Activated naive CD4-positive, alpha-beta T cell treated with anti-CD3 and anti-CD28 coated beads, Interleukin-2, amount 50 U/mL, for 24 hours (primary cell): Measurements from ENCODE around the gene PODXL2.
"Not testable (repeated sequence)": the region's sequence is repeated elsewhere in the genome, so short reads cannot be mapped to it uniquely, and the experiment has no call there.

Source experiments
- H3K27ac Mint-ChIP-seq: one replicate; pipeline ENCODE4 v1.8.0; 2021; ENCODE audit warnings: mild to moderate bottlenecking, mixed read lengths
- H3K27me3 Mint-ChIP-seq: one replicate; pipeline ENCODE4 v1.8.0; 2021; ENCODE audit warnings: mixed read lengths
- H3K36me3 Mint-ChIP-seq: one replicate; pipeline ENCODE4 v1.8.0; 2021; ENCODE audit warnings: mixed read lengths
- H3K4me1 Mint-ChIP-seq: one replicate; pipeline ENCODE4 v1.8.0; 2021; ENCODE audit warnings: mixed read lengths
- H3K4me3 Mint-ChIP-seq: one replicate; pipeline ENCODE4 v1.8.0; 2021; ENCODE audit warnings: mild to moderate bottlenecking, mixed read lengths
- H3K9me3 Mint-ChIP-seq: one replicate; pipeline ENCODE4 v1.8.0; 2021; ENCODE audit warnings: mixed read lengths

The PODXL2 gene

DNA sequence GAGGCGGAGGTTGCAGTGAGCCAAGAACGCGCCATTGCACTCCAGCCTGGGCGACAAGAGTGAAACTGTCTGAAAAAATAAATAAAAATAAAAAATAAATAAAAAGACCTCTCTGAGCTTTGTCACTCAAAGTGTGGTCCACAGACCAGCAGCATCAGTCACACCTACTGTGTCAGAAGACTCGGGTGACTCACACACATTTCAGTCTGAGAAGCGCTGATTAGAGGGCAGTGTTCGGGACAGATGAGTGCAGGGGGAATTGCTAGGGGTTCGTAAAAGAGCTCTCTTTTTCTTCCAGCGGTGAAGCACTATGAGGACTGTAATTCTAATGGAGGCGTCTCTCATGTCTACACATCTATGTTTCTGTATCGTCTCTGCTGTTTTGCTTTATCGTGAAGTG, 5.7 kb downstream of the PODXL2 start:
- no peak overlapping the region for H3K4me3 Mint-ChIP-seq
- no peaks in the 10 kb centered on the region for H3K9me3 Mint-ChIP-seq
- peaks cover 2% of the 10 kb centered on the region for H3K36me3 Mint-ChIP-seq
- peaks cover 25% of the 10 kb centered on the region for H3K4me1 Mint-ChIP-seq
- no peak overlapping the region for H3K27ac Mint-ChIP-seq
- H3K27me3 Mint-ChIP-seq: peaks cover 11% of the 10 kb centered on the region

DNA sequence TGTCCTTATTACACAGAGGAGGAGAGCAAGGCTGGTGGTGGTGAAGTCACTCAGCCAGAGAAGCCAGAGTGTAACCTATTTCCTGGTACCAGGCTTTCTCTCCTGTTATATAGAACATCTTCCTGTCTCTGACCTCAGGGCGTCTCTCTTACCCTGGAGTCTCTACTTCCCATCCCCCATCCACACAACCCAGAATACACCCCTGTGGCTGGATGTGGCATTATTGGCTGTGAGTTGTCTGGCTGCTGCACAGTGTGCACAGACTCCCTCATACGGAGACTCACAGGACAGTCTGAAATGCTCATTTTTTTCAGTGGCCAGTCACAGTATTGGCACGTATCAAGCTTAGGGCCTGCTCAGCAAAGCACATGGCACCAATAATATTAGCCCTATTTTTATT, 8.6 kb downstream of the PODXL2 start:
- Mint-ChIP-seq H3K9me3 (no peaks in the 10 kb centered on the region), H3K36me3 (peaks cover 2% of the 10 kb centered on the region), H3K27me3 (peaks cover 4% of the 10 kb centered on the region), H3K27ac (no peak overlapping the region), H3K4me3 (no peak overlapping the region), H3K4me1 (peaks cover 9% of the 10 kb centered on the region)

DNA sequence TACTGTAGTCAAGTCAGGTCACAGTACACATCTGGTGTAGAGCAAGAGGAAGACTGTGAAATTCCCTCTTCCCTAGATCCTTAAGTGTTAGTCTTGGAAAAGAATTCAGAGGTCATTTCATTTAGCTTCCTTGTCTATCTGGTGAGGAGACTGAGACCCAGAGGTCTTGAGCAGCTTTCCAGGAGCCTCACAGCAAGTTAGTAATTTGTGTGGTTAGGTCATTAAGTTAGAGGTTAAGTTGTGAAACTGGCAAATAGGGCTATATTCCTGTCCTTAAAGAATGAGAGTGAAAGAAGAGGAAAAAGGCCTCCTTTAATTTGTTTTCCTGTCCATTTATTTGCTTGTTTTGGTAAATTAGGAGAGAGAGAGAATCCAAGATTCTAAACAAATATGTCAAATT, 9.0 kb downstream of the PODXL2 start:
- Mint-ChIP-seq H3K27ac (no peak overlapping the region), H3K27me3 (peaks cover 4% of the 10 kb centered on the region), H3K4me3 (no peak overlapping the region), H3K4me1 (peaks cover 9% of the 10 kb centered on the region), H3K36me3 (peaks cover 2% of the 10 kb centered on the region), H3K9me3 (no peaks in the 10 kb centered on the region)

DNA sequence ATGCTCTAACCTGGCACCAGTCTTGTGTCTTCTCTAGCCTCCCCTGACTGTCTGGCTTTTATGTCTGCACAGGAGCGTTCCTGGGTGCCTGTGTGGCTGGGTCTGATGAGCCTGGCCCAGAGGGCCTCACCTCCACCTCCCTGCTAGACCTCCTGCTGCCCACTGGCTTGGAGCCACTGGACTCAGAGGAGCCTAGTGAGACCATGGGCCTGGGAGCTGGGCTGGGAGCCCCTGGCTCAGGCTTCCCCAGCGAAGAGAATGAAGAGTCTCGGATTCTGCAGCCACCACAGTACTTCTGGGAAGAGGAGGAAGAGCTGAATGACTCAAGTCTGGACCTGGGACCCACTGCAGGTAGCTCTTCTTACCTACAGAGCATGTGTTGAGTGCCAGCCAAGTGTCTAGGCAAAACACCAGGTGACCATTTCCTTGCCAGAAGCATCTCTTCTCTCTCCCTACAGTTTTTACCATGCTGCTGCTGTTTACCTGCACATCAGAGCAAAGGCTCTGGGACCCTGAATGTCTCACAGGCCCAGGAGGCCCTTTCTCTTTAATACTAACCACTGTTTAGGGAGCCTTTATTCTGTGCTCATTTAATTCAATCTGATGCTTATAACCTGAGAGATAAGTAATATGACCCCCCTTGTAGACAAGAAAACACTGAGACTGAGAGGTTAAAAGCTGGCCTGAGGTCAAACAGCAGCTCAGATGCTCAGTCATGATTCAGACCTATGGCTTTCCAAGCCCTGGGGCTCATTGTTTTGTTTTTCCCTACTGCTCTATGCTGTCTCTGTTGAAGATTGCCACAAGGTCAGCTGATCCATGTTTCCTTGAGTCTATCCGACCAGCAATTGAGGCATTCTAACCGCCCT, 10.4 kb downstream of the PODXL2 start:
- no peaks in the 10 kb centered on the region for H3K36me3 Mint-ChIP-seq
- no peak overlapping the region for H3K27ac Mint-ChIP-seq
- peaks cover 9% of the 10 kb centered on the region for H3K4me1 Mint-ChIP-seq
- H3K27me3 Mint-ChIP-seq: no peaks in the 10 kb centered on the region
- no peak overlapping the region for H3K4me3 Mint-ChIP-seq
- no peaks in the 10 kb centered on the region for H3K9me3 Mint-ChIP-seq

DNA sequence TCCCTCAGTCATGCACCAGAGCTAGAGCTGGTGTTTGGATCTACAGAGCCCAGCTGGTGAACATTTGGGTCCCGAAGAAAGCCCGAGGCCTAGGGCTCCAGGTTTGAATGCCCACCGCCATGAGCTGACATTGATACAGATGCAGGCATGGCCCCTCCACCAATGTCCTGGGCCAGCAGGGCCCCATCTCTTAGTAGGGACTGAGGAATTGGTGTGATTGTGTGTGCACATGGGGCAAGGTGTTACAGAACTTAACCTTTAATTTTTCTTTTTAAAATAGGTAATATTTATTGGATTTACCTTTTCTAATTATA, 11.0 kb downstream of the PODXL2 start:
- no peaks in the 10 kb centered on the region for H3K27me3 Mint-ChIP-seq
- H3K4me1 Mint-ChIP-seq: peaks cover 9% of the 10 kb centered on the region
- no peak overlapping the region for H3K4me3 Mint-ChIP-seq
- no peaks in the 10 kb centered on the region for H3K9me3 Mint-ChIP-seq
- H3K36me3 Mint-ChIP-seq: no peaks in the 10 kb centered on the region
- H3K27ac Mint-ChIP-seq: no peak overlapping the region

DNA sequence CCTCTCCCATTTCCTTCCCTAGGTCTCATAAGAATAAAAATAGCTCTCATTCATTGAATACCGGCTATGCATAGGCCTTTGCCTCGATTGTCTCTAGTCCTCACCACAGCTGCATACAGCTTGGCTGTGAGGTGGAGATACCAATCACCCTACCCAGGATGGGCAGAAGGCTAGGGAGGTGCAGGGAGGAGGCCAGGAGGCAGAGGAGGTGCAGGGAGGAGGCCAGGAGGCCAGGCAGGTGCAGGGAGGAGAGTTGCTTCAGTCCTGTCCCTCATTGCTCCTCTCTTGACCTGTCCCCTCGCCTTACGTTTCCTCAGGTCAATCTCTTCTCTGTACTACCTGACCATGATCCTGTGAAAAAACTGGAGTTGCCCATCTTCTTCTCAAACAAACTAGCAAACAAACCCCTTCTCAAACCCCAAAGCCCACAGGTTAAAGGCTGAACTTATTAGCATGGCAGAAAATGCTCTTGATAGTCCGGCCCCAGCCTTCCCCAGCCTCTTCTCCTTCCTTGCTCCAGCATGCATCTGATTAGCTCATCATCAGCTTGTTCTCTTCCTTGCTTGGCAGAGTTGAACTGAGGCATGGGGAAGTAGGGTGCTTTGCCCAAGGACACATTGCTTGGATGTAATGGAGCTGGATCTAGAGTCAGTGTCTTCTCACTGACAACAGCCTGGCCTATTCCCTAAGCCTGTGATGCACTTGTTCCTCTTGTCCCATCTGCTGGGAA, 15.8 kb downstream of the PODXL2 start:
- Mint-ChIP-seq H3K9me3 (no peaks in the 10 kb centered on the region), H3K4me3 (no peak overlapping the region), H3K27me3 (no peaks in the 10 kb centered on the region), H3K4me1 (no peaks in the 10 kb centered on the region), H3K27ac (no peak overlapping the region), H3K36me3 (no peaks in the 10 kb centered on the region)

DNA sequence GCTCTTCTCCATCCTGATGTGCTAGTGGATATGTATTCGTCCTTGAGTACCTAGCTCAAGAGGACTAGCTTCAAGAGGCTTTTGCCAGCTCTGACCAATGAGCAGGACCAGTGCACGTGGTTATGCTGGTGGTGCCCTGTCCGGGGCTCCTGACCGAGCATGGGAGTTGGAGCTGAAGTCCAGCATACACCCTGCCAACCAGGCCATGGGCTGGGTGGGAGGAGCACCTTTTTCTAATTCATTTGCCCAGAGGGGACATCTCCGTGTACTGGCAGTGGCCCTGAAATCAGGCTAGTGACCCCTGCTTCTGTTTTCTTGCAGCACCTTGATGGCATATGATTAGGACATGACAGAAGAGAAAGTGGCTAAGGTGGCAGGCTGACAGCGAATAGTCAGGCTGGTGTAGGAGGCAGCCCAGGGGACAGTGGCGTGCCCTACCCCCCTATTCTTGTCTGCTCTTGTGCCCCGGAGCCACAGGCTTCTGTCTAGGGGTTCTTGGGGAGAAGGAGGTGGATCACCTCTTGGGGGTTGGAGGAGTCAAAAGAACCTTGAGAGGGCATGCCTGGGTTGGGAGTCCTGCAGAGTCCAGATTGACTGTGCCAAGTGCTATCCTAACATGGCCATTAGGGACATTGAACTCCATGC, 16.5 kb downstream of the PODXL2 start:
- no peaks in the 10 kb centered on the region for H3K4me1 Mint-ChIP-seq
- no peaks in the 10 kb centered on the region for H3K9me3 Mint-ChIP-seq
- H3K27ac Mint-ChIP-seq: no peak overlapping the region
- H3K4me3 Mint-ChIP-seq: no peak overlapping the region
- no peaks in the 10 kb centered on the region for H3K36me3 Mint-ChIP-seq
- no peaks in the 10 kb centered on the region for H3K27me3 Mint-ChIP-seq

DNA sequence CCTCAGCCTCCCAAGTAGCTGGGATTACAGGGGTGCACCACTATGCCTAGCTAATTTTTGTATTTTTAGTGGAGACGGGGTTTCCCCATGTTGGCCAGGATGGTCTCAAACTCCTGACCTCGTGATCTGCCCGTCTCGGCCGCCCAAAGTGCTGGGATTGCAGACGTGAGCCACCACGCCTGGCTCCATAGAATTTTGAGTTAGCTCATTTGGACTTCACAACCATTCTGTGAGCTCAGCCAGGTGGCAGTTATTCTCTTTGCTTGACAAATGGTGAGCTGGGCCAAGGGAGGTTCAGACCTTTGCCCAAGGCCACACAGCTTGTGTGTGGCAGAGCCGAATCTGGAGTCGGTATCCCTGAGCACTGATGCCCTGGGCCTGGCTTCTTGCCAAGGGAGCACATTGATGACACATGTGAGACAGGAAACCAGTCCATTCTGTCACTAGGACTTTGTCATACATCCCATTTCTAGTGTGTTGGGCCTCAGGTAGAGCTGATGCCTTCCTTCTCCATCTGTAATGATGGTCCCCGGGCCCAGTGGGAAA, 17.6 kb downstream of the PODXL2 start:
- no peaks in the 10 kb centered on the region for H3K4me1 Mint-ChIP-seq
- no peaks in the 10 kb centered on the region for H3K36me3 Mint-ChIP-seq
- no peak overlapping the region for H3K27ac Mint-ChIP-seq
- H3K9me3 Mint-ChIP-seq: no peaks in the 10 kb centered on the region
- no peaks in the 10 kb centered on the region for H3K27me3 Mint-ChIP-seq
- no peak overlapping the region for H3K4me3 Mint-ChIP-seq

DNA sequence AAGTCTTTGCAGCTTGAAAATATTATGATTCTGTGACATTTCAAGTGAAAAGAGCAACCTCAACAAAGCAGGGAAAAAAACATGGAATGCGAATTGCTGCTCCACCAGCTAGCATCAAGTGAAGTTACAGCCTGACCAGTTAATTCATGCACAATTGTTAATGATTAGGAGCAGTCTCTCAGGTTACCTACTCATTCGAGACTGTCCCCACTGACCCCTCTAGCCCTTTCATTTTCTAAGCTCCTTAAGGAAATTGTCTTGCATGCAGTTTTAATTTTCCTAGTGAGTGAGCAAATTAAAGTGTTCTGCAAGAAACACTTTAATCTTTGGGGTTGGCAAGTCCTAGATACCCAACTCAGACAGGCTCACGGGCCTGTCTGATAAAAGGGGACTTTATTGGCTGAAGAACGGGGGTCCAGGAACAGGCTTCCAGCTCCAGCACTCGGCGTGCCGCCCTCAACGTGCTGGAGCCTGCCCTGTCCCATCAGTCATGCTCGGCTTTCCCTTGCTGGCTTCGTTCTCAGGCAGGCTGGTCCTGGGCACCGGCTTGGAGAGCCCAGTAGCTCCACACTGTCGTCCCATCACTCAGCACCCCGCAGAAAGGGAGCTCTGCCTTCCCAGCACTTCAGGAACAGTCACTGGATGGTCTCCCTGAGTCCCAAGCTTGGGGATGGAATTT, 18.3 kb downstream of the PODXL2 start:
- no peaks in the 10 kb centered on the region for H3K27me3 Mint-ChIP-seq
- no peaks in the 10 kb centered on the region for H3K36me3 Mint-ChIP-seq
- H3K4me1 Mint-ChIP-seq: no peaks in the 10 kb centered on the region
- no peak overlapping the region for H3K27ac Mint-ChIP-seq
- no peaks in the 10 kb centered on the region for H3K9me3 Mint-ChIP-seq
- H3K4me3 Mint-ChIP-seq: no peak overlapping the region

DNA sequence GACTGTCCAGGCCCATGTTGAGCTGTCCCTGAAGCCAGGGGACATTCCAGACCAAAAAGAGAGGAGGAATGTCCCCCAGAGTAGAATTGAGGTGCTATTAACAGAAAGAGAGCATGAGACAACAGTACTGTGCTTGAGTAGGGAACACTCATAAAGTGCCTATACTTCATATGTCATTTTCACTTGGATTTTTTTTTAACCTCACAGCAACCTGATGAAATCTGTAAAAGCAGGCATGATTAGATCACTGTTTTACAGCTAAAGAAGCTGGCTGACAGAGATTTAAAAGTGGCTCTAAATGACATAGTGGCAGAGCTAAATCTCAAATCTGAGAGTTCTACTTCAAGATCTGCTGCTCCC, 18.8 kb downstream of the PODXL2 start:
- Mint-ChIP-seq H3K27me3 (no peaks in the 10 kb centered on the region), H3K4me3 (no peak overlapping the region), H3K36me3 (no peaks in the 10 kb centered on the region), H3K4me1 (no peaks in the 10 kb centered on the region), H3K27ac (no peak overlapping the region), H3K9me3 (no peaks in the 10 kb centered on the region)

DNA sequence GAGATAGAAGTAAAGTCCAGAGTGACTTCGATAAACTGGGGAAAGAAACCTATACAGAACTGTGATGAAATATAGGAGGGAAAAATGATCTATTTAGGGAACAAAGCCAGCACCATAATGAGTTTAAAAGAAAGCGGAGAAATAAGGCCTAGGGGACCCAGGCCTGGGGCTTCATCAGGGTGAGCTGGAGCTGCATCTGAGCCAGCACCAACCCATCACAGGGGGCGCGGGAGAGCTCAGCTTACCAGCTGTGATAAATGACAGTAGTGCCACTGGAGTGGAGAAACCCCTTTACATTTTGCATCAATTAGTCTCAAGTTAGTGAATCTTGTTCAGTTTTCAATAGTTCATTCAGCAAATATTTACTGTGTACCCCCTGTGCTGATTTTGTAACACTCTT, 21.3 kb downstream of the PODXL2 start:
- Mint-ChIP-seq H3K9me3 (no peaks in the 10 kb centered on the region), H3K27me3 (no peaks in the 10 kb centered on the region), H3K4me1 (no peaks in the 10 kb centered on the region), H3K36me3 (no peaks in the 10 kb centered on the region), H3K27ac (no peak overlapping the region), H3K4me3 (no peak overlapping the region)

DNA sequence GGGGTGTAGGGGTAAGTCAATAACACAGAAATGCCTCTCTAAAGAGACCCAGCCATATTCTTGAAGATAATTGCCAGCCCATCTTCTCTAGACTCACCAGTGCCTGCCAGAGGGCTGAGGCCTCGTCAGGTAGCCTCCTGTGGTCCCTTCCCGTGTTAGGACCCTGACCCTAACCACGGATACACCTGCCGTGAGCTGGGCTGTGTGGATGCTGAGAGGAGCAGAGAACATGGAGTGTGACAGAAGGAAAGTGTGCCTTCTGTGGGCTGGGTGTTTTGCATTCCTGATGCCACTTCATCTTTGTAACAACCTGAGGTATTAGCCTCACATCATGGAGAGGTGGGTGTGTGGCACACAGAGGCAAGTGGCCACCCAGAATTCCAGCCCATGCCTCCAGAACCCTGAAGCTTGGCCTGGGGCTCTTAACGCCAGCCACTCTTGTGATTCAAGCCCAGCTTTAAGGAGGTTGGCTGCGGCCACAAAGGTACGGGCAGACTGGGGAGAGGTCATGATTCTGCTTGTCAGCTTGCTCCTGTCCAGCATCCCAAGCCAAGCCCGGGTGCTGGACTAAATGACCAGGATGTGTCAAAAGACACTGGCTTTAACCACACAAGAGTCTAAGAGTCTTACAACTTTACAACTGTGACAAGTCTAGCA, 22.7 kb downstream of the PODXL2 start:
- Mint-ChIP-seq H3K9me3 (no peaks in the 10 kb centered on the region), H3K27me3 (no peaks in the 10 kb centered on the region), H3K36me3 (no peaks in the 10 kb centered on the region), H3K4me1 (no peaks in the 10 kb centered on the region), H3K4me3 (no peak overlapping the region), H3K27ac (no peak overlapping the region)

DNA sequence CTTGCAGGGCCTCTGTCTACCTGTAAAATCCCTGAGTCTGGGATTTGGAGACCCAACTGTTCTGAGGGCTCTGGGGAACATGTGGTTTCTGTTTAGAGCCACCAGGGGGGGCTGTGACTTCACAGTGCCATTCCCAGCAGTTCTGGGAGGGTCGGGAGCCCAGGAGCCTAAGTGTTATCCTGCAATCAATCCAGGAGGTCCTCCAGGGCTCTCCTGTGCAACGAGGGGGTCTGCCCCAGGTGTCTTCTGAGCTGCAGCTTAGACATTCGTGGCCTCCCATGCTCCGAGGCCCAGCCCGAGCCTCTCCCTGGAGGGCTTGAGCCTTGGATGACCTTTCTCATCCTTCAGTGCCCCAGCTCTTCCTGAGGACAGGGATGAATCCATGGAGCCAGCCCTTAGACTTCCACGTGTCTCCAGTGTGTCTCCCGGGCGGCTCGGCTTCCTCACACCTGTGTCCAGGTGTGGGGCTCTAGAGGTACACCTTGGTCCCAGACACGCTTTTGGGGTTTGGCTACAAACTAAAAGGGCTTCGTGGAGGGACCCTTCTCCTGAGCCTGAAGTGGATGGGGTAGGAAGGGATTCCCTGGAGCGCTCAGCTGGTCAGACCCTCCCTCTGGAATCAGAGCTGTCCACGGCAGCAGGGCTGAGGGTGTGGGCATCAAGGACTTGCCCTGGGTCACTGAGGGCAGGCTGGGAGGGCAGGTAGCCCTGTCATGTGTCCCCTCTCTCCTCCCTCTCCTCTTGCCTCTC, 23.4 kb downstream of the PODXL2 start:
- H3K4me1 Mint-ChIP-seq: no peaks in the 10 kb centered on the region
- no peaks in the 10 kb centered on the region for H3K9me3 Mint-ChIP-seq
- H3K4me3 Mint-ChIP-seq: no peak overlapping the region
- H3K27ac Mint-ChIP-seq: no peak overlapping the region
- no peaks in the 10 kb centered on the region for H3K27me3 Mint-ChIP-seq
- H3K36me3 Mint-ChIP-seq: no peaks in the 10 kb centered on the region

DNA sequence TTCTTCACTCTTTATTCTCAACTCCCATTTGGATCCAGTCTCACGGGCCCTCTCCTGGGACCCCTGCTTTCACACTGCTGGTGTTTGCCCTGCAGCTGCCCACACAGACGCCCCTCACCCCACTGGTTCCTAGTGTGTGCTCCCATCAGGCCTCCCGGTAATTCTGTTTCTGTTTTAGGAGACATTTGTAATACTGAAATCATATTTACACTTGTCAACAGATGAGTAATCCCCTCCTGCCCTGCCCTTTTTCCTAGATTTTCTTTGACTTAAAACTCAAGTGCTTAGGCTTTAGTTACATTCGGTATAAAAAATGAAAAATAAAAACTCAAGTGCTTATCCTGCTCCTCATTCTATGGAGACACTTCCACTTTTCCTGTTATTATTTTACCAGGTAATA, 25.4 kb downstream of the PODXL2 start:
- Mint-ChIP-seq H3K27me3 (no peaks in the 10 kb centered on the region), H3K36me3 (no peaks in the 10 kb centered on the region), H3K9me3 (no peaks in the 10 kb centered on the region), H3K27ac (no peak overlapping the region), H3K4me1 (no peaks in the 10 kb centered on the region), H3K4me3 (no peak overlapping the region)

DNA sequence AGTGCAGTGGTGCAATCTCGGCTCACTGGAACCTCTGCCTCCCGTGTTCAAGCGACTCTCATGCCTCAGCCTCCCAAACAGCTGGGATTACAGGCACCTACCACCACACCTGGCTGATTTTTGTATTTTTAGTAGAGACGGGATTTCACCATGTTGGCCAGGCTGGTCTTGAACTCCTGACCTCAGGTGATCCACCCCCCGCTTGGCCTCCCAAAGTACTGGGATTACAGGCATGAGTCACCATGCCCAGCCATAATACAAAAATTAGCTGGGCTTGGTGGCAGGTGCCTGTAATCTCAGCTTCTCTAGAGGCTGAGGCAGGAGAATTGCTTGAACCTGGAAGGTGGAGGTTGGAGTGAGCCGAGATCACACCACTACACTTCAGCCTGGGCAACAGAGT, 26.0 kb downstream of the PODXL2 start:
- not testable (repeated sequence) for H3K27ac Mint-ChIP-seq, H3K4me1 Mint-ChIP-seq, H3K27me3 Mint-ChIP-seq

More for the DNA sequence above, 26.0 kb downstream of the PODXL2 start:
- not testable (repeated sequence) for H3K4me3 Mint-ChIP-seq, H3K36me3 Mint-ChIP-seq, H3K9me3 Mint-ChIP-seq
